Transverse colon (tissue), 4 donors: ENCODE measurements around the gene USP11. TPM values are rescaled to one million over a fixed set of nuclear protein-coding genes. Genes with fewer than 3 reads are reported as not detected.

ENCODE experiments used
- DNase-seq: peaks from one replicate; pipeline ENCODE4 v3.0.0-alpha.2; 2019
- H3K27ac ChIP-seq, 4 donors: fragments of 200-600 bp; sonication (generic); 2 replicates each; pipeline ENCODE4 v1.5.1; 2016 to 2018; ENCODE audit warnings: inconsistent platforms in 4 of 4
- H3K27me3 ChIP-seq: fragments of 200-600 bp; sonication (generic); 2 replicates; pipeline ENCODE4 v1.5.1; 2017; ENCODE audit warnings: inconsistent platforms
- H3K36me3 ChIP-seq, 4 donors: fragments of 200-600 bp; sonication (generic); 2 replicates each; pipeline ENCODE4 v1.5.1; 2017 to 2019; ENCODE audit warnings: inconsistent platforms in 4 of 4
- H3K4me1 ChIP-seq, 4 donors: fragments of 200-600 bp; sonication (generic); 2 replicates each; pipeline ENCODE4 v1.5.1; 2017 to 2020; ENCODE audit warnings: inconsistent platforms in 4 of 4
- H3K4me3 ChIP-seq, 4 donors: fragments of 200-600 bp; sonication (generic); 1 replicate in 1 of 4; 2 replicates in 3 of 4; pipeline versions ENCODE4 v1.5.1 to v1.6.1; 2017 to 2019; ENCODE audit warnings: inconsistent platforms in 4 of 4
- H3K9me3 ChIP-seq, 2 donors: fragments of 200-600 bp; sonication (generic); 2 replicates each; pipeline ENCODE4 v1.5.1; 2017 to 2019; ENCODE audit warnings: inconsistent platforms in 2 of 2
- CTCF ChIP-seq, 5 experiments: fragments of 200-600 bp in 3 of 5; fragments of 450-650 bp in 2 of 5; sonication (generic) in 3 of 5; IDR thresholded peaks; 1 replicate in 2 of 5; 2 replicates in 3 of 5; pipeline ENCODE4 v1.5.1; 2016 to 2017; ENCODE audit warnings: antibody characterized with exemption in 5 of 5, inconsistent platforms in 3 of 5, mild to moderate bottlenecking in 2 of 5, moderate library complexity in 1 of 5
- EP300 ChIP-seq: sonication (generic); formaldehyde crosslinking; IDR thresholded peaks from one replicate; pipeline ENCODE4 v1.6.1; 2017; ENCODE audit warnings: antibody characterized with exemption, low read depth
- POLR2A ChIP-seq: fragments of 450-650 bp; IDR thresholded peaks from one replicate; pipeline ENCODE4 v1.6.1; 2016; ENCODE audit warnings: antibody characterized with exemption, mild to moderate bottlenecking, moderate library complexity
- POLR2AphosphoS5 ChIP-seq, 3 donors: sonication (generic); formaldehyde crosslinking; IDR thresholded peaks; one replicate each; pipeline ENCODE4 v1.6.1; 2016; ENCODE audit warnings: antibody characterized with exemption in 3 of 3
- WGBS, 2 donors: methylation state at CpG; one replicate each; pipeline ENCODE4 v1.1.5; 2018; ENCODE audit warnings: low coverage in 1 of 2; 5-methylcytosine and 5-hydroxymethylcytosine counted together
- in situ Hi-C, 4 donors: fragments of 200-750 bp; cut with MboI; loops; one replicate each; pipeline versions ENCODE4 v1.15.0 to v1.15.1; 2017; ENCODE audit warnings: low sequenced_read_pairs in 3 of 4, low pct_ligation_motif_present in 1 of 4, low pct_unique_long_range_greater_than_20kb in 1 of 4
- intact Hi-C: fragments of 100-400 bp; cut with DNase I; formaldehyde crosslinking; loops from one replicate; pipeline ENCODE4 v1.15.1; 2023; ENCODE audit warnings: low total_unique reads
- small RNA-seq, 4 donors: library from RNA; depleted of rRNA; stranded (forward); fragments of <200 nt; gene quantifications; one replicate each; pipeline ENCODE3, GENCODE V24; 2016
- total RNA-seq, 4 donors: library from RNA; depleted of rRNA; stranded (reverse); fragments of >200 nt; gene quantifications; one replicate each; pipeline ENCODE4 v1.1.0, GENCODE V29; 2016

USP11 gene
- total RNA-seq, 4 donors from 2014 or later = 5.0 to 45.3 (median 22.3) TPM

DNA sequence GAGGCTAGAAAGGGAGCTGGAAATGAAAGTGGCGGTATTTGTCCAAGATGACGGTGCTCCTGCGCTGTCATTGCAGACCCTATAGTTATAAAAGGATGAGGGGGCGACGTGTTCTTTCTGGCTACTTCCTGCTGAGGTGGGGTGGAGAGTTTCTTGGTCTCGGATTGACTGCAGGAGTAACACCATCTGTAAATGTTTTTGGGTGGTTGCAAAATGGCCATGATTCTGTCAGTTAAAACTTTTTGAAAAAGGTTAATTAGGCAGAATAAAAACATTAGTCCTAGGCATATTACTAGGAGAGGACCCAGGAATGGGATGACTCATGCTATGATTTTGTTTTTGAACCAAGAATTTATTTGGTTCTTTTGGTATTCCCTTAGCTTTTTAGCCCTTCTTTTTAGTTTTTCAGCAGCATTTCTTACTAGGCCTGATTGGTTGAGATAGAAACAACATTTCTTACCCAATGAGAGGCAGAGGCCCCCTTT, 53.1 kb downstream of the USP11 start:
- in situ Hi-C loops (no loop called here), intact Hi-C loops (no loop called here)
- DNase-seq = no peak
- TF ChIP-seq POLR2A (no peak), EP300 (no peak), CTCF (IDR thresholded peaks at IDR 0.05) (no peak), POLR2AphosphoS5 (IDR thresholded peaks at IDR 0.05) (no peak)
- WGBS, 2 donors = 38 to 46% methylated on average over 3 to 6 of the region's 6 CpGs
- Histone ChIP-seq H3K4me1 (no peaks in the 10 kb centered on the region), H3K27me3 (no peaks in the 10 kb centered on the region), H3K4me3 (no peak overlapping the region), H3K36me3 (no peaks in the 10 kb centered on the region), H3K9me3 (no peaks in the 10 kb centered on the region), H3K27ac (no peak overlapping the region)

GRCh38 chrX:47293106-47293505, 60.3 kb downstream of the USP11 start:
- no peak overlapping the region for H3K4me3 ChIP-seq
- no peaks in the 10 kb centered on the region for H3K4me1 ChIP-seq
- no peak for TF ChIP-seq EP300
- TF ChIP-seq POLR2AphosphoS5 (IDR thresholded peaks at IDR 0.05) = no peak
- TF ChIP-seq POLR2A = no peak
- no peak for TF ChIP-seq CTCF (IDR thresholded peaks at IDR 0.05)
- WGBS, 2 donors = 60 to 68% methylated on average over 1 to 5 of the region's 5 CpGs
- no peak overlapping the region for H3K27ac ChIP-seq
- no peak for DNase-seq
- in situ Hi-C loops = no loop called here
- H3K36me3 ChIP-seq = no peaks in the 10 kb centered on the region
- H3K9me3 ChIP-seq = no peaks in the 10 kb centered on the region
- no peaks in the 10 kb centered on the region for H3K27me3 ChIP-seq
- intact Hi-C loops = no loop called here

GRCh38 chrX:47296766-47297365, 64.1 kb downstream of the USP11 start:
- Histone ChIP-seq H3K27me3 (no peaks in the 10 kb centered on the region), H3K4me1 (no peaks in the 10 kb centered on the region), H3K4me3 (no peak overlapping the region), H3K9me3 (no peaks in the 10 kb centered on the region), H3K27ac (no peak overlapping the region), H3K36me3 (no peaks in the 10 kb centered on the region)
- WGBS, 2 donors = 56 to 57% methylated on average over 1 to 5 of the region's 5 CpGs
- in situ Hi-C loops = no loop called here
- TF ChIP-seq CTCF (IDR thresholded peaks at IDR 0.05) (no peak), POLR2A (no peak), POLR2AphosphoS5 (IDR thresholded peaks at IDR 0.05) (no peak), EP300 (no peak)
- intact Hi-C loops = no loop called here
- DNase-seq = no peak

- H3K27me3 ChIP-seq = no peaks in the 10 kb centered on the region
- WGBS, 2 donors = 63 to 75% methylated on average over 2 to 5 of the region's 5 CpGs
- H3K9me3 ChIP-seq = no peaks in the 10 kb centered on the region
- H3K4me1 ChIP-seq = no peaks in the 10 kb centered on the region
- intact Hi-C loops = no loop called here
- no peak overlapping the region for H3K4me3 ChIP-seq
- no peaks in the 10 kb centered on the region for H3K36me3 ChIP-seq
- no peak for TF ChIP-seq EP300
- TF ChIP-seq CTCF (IDR thresholded peaks at IDR 0.05) = no peak
- no peak for TF ChIP-seq POLR2AphosphoS5 (IDR thresholded peaks at IDR 0.05)
- TF ChIP-seq POLR2A = no peak
- in situ Hi-C loops = no loop called here
- H3K27ac ChIP-seq = no peak overlapping the region
- DNase-seq = no peak
Observed at GRCh38 chrX:47297874-47298273, 65.1 kb downstream of the USP11 start.

Small RNA genes lying within 50 kb of the gene (small RNA-seq; reads per million reads assigned to genes)
- 0 reads per million in 4 donors for gene RN7SL785P

Other genes starting within 250 kb of the USP11 start
- gene RGN, start 154.6 kb upstream of the USP11 start, total RNA-seq = 1 to 10 TPM in 1 of 4 donors, under 1 TPM in 1, not detected in 2; 0.96 to 1.3 TPM
- 10 to 100 TPM; 64.3 to 91.1 (median 71.4) TPM for gene NDUFB11, start 88.3 kb upstream of the USP11 start, total RNA-seq
- 10 to 100 TPM; 28.6 to 70.8 (median 31.5) TPM for gene RBM10, start 87.8 kb upstream of the USP11 start, total RNA-seq
- gene UBA1, start 39.2 kb upstream of the USP11 start, total RNA-seq = 100 to 1,000 TPM; 145 to 182 (median 163) TPM
- gene CDK16, start 14.3 kb upstream of the USP11 start, total RNA-seq = 100 to 1,000 TPM; 105 to 181 (median 151) TPM
- under 1 TPM in 2 of 4 donors, not detected in 2; 0.14 to 0.32 TPM for gene ZNF157, start 137.6 kb downstream of the USP11 start, total RNA-seq